Lung (tissue), 12 donors: ENCODE measurements around the gene PAPSS1. TPM values are rescaled to one million over a fixed set of nuclear protein-coding genes. Genes with fewer than 3 reads are reported as not detected.

Experiments used
- ATAC-seq: fragments of 200-7000 bp; cut with Tn5 transposase; one replicate; pipeline ENCODE4 v1.9.1; 2020; ENCODE audit warnings: moderate number of reproducible peaks; ENCODE audit not compliant: insufficient read depth, low FRiP score
- DNase-seq, 3 donors: peaks; one replicate each; pipeline ENCODE4 v3.0.0-alpha.2; 2013 to 2017
- H3K27ac ChIP-seq, 2 donors: one replicate each; pipeline ENCODE4 v1.5.1; 2013; ENCODE audit warnings: mild to moderate bottlenecking in 2 of 2, moderate library complexity in 2 of 2, control low read depth in 1 of 2, inconsistent platforms in 1 of 2, low read depth in 1 of 2, low read length in 1 of 2
- H3K27me3 ChIP-seq, 3 donors: one replicate each; pipeline ENCODE4 v1.5.1; 2013; ENCODE audit warnings: low read length in 2 of 3; ENCODE audit not compliant: control insufficient read depth in 3 of 3, insufficient read depth in 3 of 3
- H3K36me3 ChIP-seq, 4 donors: one replicate each; pipeline ENCODE4 v1.5.1; 2013; ENCODE audit warnings: low read length in 4 of 4, mild to moderate bottlenecking in 1 of 4, moderate library complexity in 1 of 4; ENCODE audit not compliant: control insufficient read depth in 4 of 4, insufficient read depth in 4 of 4
- H3K4me1 ChIP-seq, 5 donors: one replicate each; pipeline ENCODE4 v1.5.1; 2013; ENCODE audit warnings: low read length in 5 of 5, mild to moderate bottlenecking in 2 of 5, moderate library complexity in 1 of 5; ENCODE audit not compliant: control insufficient read depth in 5 of 5, insufficient read depth in 5 of 5
- H3K4me3 ChIP-seq: one replicate; pipeline ENCODE4 v1.5.1; 2013; ENCODE audit warnings: mild to moderate bottlenecking, control low read depth, moderate library complexity
- H3K9ac ChIP-seq, 2 donors: one replicate each; pipeline ENCODE4 v1.5.1; 2013; ENCODE audit warnings: low read length in 2 of 2, control low read depth in 1 of 2; ENCODE audit not compliant: insufficient read depth in 1 of 2
- H3K9me3 ChIP-seq, 4 donors: one replicate each; pipeline ENCODE4 v1.5.1; 2013; ENCODE audit warnings: low read length in 3 of 4, mild to moderate bottlenecking in 1 of 4, moderate library complexity in 1 of 4; ENCODE audit not compliant: control insufficient read depth in 4 of 4, insufficient read depth in 3 of 4
- CTCF ChIP-seq: IDR thresholded peaks from 2 replicates; pipeline ENCODE4 v1.5.1; 2012; ENCODE audit warnings: mild to moderate bottlenecking; ENCODE audit errors: control extremely low read depth, extremely low read depth
- WGBS, 2 donors: extraction: QIAGEN DNeasy Blood & Tissue Kit; methylation state at CpG; one replicate each; pipeline ENCODE4 v1.1.7; 2013; 5-methylcytosine and 5-hydroxymethylcytosine counted together
- polyA plus RNA-seq, 2 donors: library from polyadenylated mRNA; stranded (reverse); fragments of 200-250 nt; gene quantifications; one replicate each; pipeline ENCODE4 v1.2.1, GENCODE V29; 2013
- total RNA-seq, 2 donors: library from RNA; depleted of rRNA in 1 of 2; stranded (reverse); fragments of >200 nt in 1 of 2; gene quantifications; one replicate each; pipeline ENCODE4 v1.2.1, GENCODE V29; 2014 to 2021
- donor health status: control.
- donor health status: control.
- donor health status: Bipolar disorder and iron deficiency.
- donor health status: healthy.
- donor health status: DM: yes; HTN: yes; CAD: no.

Gene PAPSS1
- total and polyA plus RNA-seq, 4 donors: 39.5 to 71.7 (median 55.3) TPM

DNA sequence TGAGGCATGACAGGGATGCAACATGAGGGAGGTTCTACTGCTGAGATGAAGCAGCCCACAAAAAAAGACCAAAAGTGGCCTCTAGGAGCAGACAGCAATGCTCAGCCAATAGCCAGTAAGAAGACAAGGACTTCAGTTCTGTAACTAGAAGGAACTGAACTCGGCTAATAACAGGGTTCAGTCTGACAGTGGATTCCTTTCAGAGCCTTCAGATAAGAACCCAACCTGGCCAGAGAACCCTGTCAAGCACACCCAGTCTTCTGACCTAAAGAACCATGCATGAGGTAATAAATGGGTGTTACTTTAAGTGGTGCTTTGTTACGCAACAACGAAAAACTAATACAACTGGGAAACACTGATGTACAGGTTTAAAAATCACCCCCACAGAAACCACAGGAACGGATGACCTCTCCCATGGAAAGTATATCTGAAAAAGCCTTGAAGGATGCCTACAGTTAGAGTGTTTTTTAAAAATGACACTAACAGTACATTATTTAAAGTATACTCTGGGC lies 94.6 kb downstream of the PAPSS1 start:
- no peak for DNase-seq
- 94 to 99% methylated on average over 4 of the region's 4 CpGs for WGBS, 2 donors
- TF ChIP-seq CTCF: no peak
- no peak overlapping the region for H3K9ac ChIP-seq
- H3K36me3 ChIP-seq: peaks cover 0 to 7% (median 5%) of the 10 kb centered on the region in 4 donors
- H3K27me3 ChIP-seq: no peaks in the 10 kb centered on the region
- no peak for ATAC-seq
- no peak overlapping the region for H3K27ac ChIP-seq
- no peak overlapping the region for H3K4me3 ChIP-seq
- peaks cover 0 to 2% (median 0%) of the 10 kb centered on the region in 5 donors for H3K4me1 ChIP-seq
- H3K9me3 ChIP-seq: peaks cover 0 to 7% (median 3%) of the 10 kb centered on the region in 4 donors

- H3K36me3 ChIP-seq: peaks cover 0 to 5% (median under 1%) of the 10 kb centered on the region in 4 donors
- no peak for TF ChIP-seq CTCF
- no peak overlapping the region for H3K9ac ChIP-seq
- WGBS, 2 donors: 96 to 100% methylated on average over 2 of the region's 2 CpGs
- H3K4me1 ChIP-seq: peaks cover 0 to 3% (median 2%) of the 10 kb centered on the region in 5 donors
- peaks cover 0 to 7% (median 3%) of the 10 kb centered on the region in 4 donors for H3K9me3 ChIP-seq
- H3K4me3 ChIP-seq: no peak overlapping the region
- no peak for DNase-seq
- no peaks in the 10 kb centered on the region for H3K27me3 ChIP-seq
- ATAC-seq: no peak
- H3K27ac ChIP-seq: no peak overlapping the region
Measured at GRCh38 chr4:107624024-107624423, 96.0 kb downstream of the PAPSS1 start.

GRCh38 chr4:107622006-107622405 lies 98.0 kb downstream of the PAPSS1 start:
- no peak for TF ChIP-seq CTCF
- ATAC-seq: no peak

GRCh38 chr4:107619731-107620130 lies 100.3 kb downstream of the PAPSS1 start:
- DNase-seq: no peak
- Histone ChIP-seq H3K4me3 (no peak overlapping the region), H3K9me3 (peaks cover 0 to 7% (median 3%) of the 10 kb centered on the region in 4 donors), H3K27ac (no peak overlapping the region), H3K4me1 (peaks cover 0 to 8% (median 0%) of the 10 kb centered on the region in 5 donors), H3K27me3 (no peaks in the 10 kb centered on the region), H3K9ac (no peak overlapping the region), H3K36me3 (peaks cover 0 to 5% (median 0%) of the 10 kb centered on the region in 4 donors)
- no peak for TF ChIP-seq CTCF
- 80 to 90% methylated on average over 2 of the region's 2 CpGs for WGBS, 2 donors
- no peak for ATAC-seq

More at GRCh38 chr4:107622006-107622405, 98.0 kb downstream of the PAPSS1 start:
- Histone ChIP-seq H3K4me1 (peaks cover 0 to 8% (median 0%) of the 10 kb centered on the region in 5 donors), H3K9ac (no peak overlapping the region), H3K4me3 (no peak overlapping the region), H3K27ac (no peak overlapping the region), H3K27me3 (no peaks in the 10 kb centered on the region), H3K9me3 (peaks cover 0 to 7% (median 3%) of the 10 kb centered on the region in 4 donors), H3K36me3 (peaks cover 0 to 5% (median 0%) of the 10 kb centered on the region in 4 donors)
- DNase-seq: no peak
- whole genome bisulfite sequencing, 2 donors: 98 to 100% methylated on average over 2 of the region's 2 CpGs
